SK-N-MC (cell line): ENCODE measurements around the gene PWWP2B.

Experiments
- EZH2 ChIP-seq: fragments of 200-600 bp; sonication (generic); IDR thresholded peaks from one replicate; pipeline ENCODE4 v1.6.1; 2017; ENCODE audit warnings: antibody characterized with exemption
- FOXP2 ChIP-seq: optimal IDR thresholded peaks from 2 replicates; pipeline ENCODE3; 2011; ENCODE audit warnings: mild to moderate bottlenecking, moderate library complexity; ENCODE audit not compliant: insufficient read depth; ENCODE audit errors: extremely low read length, control extremely low read depth
- POLR2AphosphoS5 ChIP-seq: IDR thresholded peaks from 2 replicates; pipeline ENCODE4 v1.6.1; 2012; ENCODE audit warnings: mild to moderate bottlenecking, low read depth, low read length, borderline replicate concordance

GRCh38 chr10:132377326-132377725, 19.7 kb upstream of the PWWP2B start:
- TF ChIP-seq POLR2AphosphoS5, result no peak
- no peak for TF ChIP-seq FOXP2
- TF ChIP-seq EZH2, result no peak
